ENCODE data around the gene LBR. TPM values are rescaled to one million over a fixed set of nuclear protein-coding genes. Genes with fewer than 3 reads are reported as not detected.

Gene LBR
- polyA plus RNA-seq, 1 donor (not counting 4 experiments of a cell fraction or from before 2014, with no cell fraction given): 30.5 TPM

- no peak overlapping the region for H2AFZ ChIP-seq (ENCODE audit: control insufficient read depth, low read length)
- TF ChIP-seq CTCF (optimal IDR thresholded peaks at IDR 0.05 in 1 of 3, IDR thresholded peaks at IDR 0.05 in 1 of 3, conservative IDR thresholded peaks at IDR 0.05 in 1 of 3; ENCODE audit: extremely low read depth in 1 of 3, insufficient read depth in 2 of 3, low read length in 3 of 3) (no peak), EZH2 (IDR thresholded peaks at IDR 0.05; ENCODE audit: low read length) (no peak)
- no peak overlapping the region for H3K9ac ChIP-seq (ENCODE audit: control insufficient read depth, extremely low read depth, insufficient read depth, low read length)
- no peak overlapping the region for H3K4me3 ChIP-seq (ENCODE audit: control insufficient read depth in 2 of 3, extremely low read depth in 1 of 3, insufficient read depth in 2 of 3, low read depth in 1 of 3, low read length in 3 of 3)
- no peak for FAIRE-seq
- no peak overlapping the region for H3K4me2 ChIP-seq (ENCODE audit: control insufficient read depth, extremely low read depth, insufficient read depth, low read depth, low read length)
- no peaks in the 10 kb centered on the region for H4K20me1 ChIP-seq (ENCODE audit: control insufficient read depth, extremely low read depth, insufficient read depth, low read length)
- H3K36me3 ChIP-seq (ENCODE audit: control insufficient read depth in 2 of 2, extremely low read depth in 1 of 2, insufficient read depth in 2 of 2, low read length in 2 of 2): no peaks in the 10 kb centered on the region
- H3K79me2 ChIP-seq (ENCODE audit: control insufficient read depth, insufficient read depth, low read length): no peaks in the 10 kb centered on the region
- no peaks in the 10 kb centered on the region for H3K9me3 ChIP-seq (ENCODE audit: control insufficient read depth, low read depth, low read length)
- H3K4me1 ChIP-seq (ENCODE audit: control insufficient read depth, extremely low read depth, insufficient read depth, low read length): peaks cover 10% of the 10 kb centered on the region
- no peak for DNase-seq (ENCODE audit: low read depth, low spot score)
- no peaks in the 10 kb centered on the region for H3K9me1 ChIP-seq (ENCODE audit: control insufficient read depth, extremely low read depth, insufficient read depth, low read length)
- no peaks in the 10 kb centered on the region for H3K27me3 ChIP-seq (ENCODE audit: control insufficient read depth, extremely low read depth, insufficient read depth, low read length)
- no peak overlapping the region for H3K27ac ChIP-seq (ENCODE audit: control insufficient read depth, insufficient read depth, low read length)
- dilution Hi-C loops (cut with MboI; ENCODE audit: extremely low pct_ligation_motif_present, low sequenced_read_pairs): no loop called here
Observed at GRCh38 chr1:225354906-225355305, 72.9 kb downstream of the LBR start.

Other genes with a start within 250 kb of the LBR start
- gene ENAH, start 225.1 kb upstream of the LBR start, polyA plus RNA-seq: 50.2 to 63.8 TPM (median 61.0 TPM) in 3 replicates